ENCODE results near the gene SLC39A11.
A peak's percentile ranks its signal among the peaks of the same experiment; 100 is the strongest.

Gene SLC39A11

GRCh38 chr17:72635034-72635635 is 457.4 kb downstream of the SLC39A11 start:
- no peak for DNase-seq

GRCh38 chr17:72634621-72635020 is 457.9 kb downstream of the SLC39A11 start:
- no peak for DNase-seq

DNA sequence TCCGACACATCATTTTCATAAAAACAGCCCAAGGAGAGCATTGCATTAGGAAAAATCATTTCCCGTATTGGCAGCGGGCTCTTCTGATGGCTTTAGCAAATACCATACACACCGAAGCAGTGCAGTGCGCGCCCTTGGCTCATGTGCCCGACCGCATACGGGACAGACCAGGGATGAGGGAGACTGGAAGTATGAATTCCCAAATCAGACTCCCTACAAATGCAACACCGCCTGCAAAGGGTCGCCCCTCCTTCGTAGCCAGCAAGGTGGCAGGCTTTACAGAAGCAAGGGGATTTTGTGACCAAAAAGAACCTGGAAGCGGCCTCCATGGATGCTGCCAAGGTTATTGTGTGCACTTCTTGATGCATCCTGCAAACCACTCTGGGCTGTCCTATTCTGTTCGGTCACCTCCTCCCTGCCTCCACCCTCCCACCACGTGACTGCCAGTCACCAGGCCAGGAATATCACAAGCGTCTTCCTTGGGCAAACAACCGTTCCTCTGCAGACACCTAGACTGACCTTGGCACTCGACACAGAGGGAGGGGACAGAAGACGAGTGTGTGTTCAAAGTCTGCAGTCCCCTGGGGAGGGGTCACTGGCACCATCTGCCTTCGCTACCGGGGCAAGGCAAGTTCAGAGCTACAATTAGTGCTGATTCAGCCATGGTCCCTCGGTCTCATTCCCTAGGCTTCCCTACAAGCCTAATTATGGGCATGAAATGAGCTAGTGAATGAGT is 460.4 kb downstream of the SLC39A11 start:
- no peak for DNase-seq

DNA sequence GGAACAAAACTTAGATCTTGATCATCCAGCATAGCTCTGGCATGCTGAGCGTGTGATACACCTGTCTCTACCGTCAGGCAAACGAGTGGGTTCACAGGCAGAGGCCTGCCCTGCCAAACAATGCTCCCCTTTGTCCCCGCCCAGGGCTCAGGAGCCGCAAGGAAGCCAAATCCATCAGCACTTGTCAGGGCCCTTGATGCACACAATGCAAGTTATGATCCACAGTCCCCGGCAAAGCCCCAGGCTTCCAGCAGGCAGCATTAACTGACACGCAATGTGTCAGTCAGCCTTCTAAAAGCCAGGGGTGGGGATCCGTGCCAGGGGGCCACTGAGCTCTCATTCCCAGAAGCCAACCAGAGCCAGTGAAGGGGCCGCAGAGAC is 460.9 kb downstream of the SLC39A11 start:
- no peak for DNase-seq

- DNase-seq, result no peak
Observed at GRCh38 chr17:72624652-72625051, 467.8 kb downstream of the SLC39A11 start.

DNA sequence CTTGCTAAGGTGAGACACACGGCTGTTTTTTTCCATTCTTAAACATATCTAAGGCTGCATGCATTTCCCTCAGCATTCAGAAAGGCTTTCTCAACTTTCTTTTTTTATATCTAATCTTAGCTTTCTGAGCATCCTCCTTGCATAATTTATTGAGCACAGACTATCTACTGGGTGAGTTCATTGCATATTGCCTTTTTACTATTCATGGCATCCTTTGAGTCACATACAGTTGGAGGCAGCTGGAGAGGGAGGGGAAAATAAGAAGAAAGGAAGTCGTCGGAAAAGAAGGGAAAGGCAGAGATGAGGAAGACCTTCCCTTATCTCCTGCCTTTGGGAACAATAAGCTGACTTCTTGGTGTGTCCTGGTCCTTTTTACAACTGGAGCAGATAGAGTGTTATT is 468.3 kb downstream of the SLC39A11 start:
- DNase-seq, result no peak

GRCh38 chr17:72622661-72623433 is 469.6 kb downstream of the SLC39A11 start:
- peak; percentile 49 for DNase-seq

DNA sequence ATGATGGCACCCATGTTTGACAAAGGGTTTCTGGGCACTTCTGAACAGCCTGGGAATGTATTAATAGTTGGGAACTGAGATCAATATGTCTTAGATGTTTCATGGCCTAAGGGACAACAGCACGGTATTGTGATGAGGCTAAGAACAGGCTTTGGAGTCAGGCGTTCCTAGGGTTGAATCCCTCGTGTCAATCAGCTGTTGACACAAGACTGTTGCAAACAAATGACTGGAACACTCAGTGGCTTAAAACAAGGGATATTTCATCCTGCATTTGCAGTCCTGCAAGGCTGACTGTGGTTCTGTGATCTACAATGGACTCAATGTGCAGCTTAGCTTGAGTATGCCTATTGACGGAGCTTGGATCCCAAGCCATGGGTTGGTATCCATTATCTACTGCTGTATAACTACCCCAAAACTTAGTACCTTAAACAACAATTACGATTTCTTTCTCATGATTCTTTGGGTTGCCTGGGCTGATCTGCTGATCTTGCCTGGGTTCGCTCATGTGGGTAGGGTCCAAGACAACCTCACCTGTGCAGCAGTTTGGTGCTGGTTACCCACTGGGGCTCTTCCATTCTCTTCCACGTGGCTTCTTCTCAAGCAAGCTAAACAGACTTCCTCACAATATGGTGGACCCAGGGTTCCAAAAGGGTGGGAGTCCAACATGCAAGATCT is 472.4 kb downstream of the SLC39A11 start:
- no peak for DNase-seq

GRCh38 chr17:72618001-72618509 is 474.4 kb downstream of the SLC39A11 start:
- DNase-seq, result peak; percentile 16

- no peak for DNase-seq
Observed at GRCh38 chr17:72617557-72617956, 474.9 kb downstream of the SLC39A11 start.

DNA sequence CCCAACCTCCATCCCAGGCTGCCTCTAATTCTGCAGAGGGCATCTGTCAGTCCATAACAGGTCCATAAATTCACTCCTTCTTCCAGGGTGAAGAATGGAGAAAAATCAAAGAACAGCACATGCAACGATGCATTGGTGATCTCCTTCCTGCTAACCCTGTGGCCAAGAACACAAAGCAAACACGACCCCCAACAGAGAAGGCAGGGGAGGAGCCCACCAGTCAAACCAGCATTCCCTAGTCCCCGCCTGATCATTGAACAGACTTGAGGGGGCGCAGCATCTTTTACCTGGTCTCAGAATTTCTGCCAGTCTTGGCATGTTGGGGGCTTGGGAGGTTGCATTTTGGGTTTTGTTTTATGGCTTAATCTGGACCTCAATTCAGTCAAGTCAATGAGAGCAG is 476.0 kb downstream of the SLC39A11 start:
- no peak for DNase-seq

- DNase-seq, result no peak
Observed at GRCh38 chr17:72615627-72615991, 476.9 kb downstream of the SLC39A11 start.

- DNase-seq, result peak; percentile 69
Observed at GRCh38 chr17:72614871-72615626, 477.4 kb downstream of the SLC39A11 start.

- peak; percentile 58 for DNase-seq
Observed at GRCh38 chr17:72614476-72614870, 478.0 kb downstream of the SLC39A11 start.

- DNase-seq, result peak; percentile 65
Observed at GRCh38 chr17:72613806-72614292, 478.6 kb downstream of the SLC39A11 start.

DNA sequence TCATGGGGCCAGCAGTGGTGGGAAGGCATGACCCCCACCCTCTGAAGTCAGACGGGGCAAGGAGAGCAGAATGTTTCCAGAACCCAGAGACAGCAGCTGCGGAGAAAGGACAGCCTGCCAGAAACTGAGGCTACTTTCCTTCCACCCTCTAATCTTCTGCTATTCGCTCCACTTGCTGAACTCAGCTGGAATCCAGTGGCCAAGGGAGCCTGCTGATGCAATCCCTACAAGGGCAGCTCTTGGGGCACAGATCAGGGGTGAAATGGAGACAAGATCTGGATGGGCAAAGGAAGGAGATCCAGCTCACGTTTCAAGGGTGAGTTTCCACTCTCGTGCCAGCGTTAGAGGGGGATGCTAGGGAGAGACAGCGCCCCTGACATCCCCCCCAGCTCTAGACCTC is 479.1 kb downstream of the SLC39A11 start:
- peak; percentile 23 for DNase-seq

- DNase-seq, result no peak
Observed at GRCh38 chr17:72611172-72611571, 481.3 kb downstream of the SLC39A11 start.

DNA sequence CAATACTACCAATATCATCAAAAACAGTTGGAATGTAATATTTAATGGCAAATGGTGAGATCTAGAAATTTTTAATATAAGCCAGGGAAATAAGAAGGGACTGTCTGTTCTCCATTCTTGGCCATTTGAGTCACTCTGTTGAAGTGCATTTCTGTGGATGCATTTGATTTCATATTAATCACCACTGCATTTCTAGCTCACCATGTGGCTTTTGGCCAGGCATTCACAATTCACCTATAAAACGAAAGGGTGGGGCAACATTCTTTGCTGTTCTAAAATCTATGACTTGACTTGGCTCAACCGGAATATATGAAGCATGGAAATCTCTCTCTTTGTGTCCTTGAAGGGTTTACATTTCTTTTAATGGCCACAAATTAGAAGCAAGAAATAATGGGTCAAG is 483.0 kb downstream of the SLC39A11 start:
- DNase-seq, result peak; percentile 79

GRCh38 chr17:72608436-72608835 is 484.1 kb downstream of the SLC39A11 start:
- no peak for DNase-seq

- no peak for DNase-seq
Observed at GRCh38 chr17:72606656-72607055, 485.8 kb downstream of the SLC39A11 start.

DNA sequence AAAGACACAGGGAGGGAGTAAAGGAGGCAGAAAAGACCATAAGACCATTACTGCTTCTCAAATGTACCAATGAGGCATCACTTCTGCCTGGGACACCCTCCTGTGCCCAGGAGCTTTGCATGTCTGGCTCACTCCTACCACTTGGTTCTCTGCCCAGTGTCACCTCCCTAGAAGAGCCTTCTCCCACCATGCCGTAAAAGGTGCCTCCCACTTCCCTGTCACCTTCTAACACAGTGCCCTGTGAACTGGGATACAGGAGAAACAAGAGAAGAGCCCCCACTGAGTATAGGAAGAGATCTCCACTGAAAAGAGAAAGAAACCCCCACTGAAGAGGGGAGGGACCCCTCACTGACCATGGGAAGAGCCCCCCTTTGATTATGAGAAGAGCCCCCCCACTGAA is 486.9 kb downstream of the SLC39A11 start:
- DNase-seq, result no peak

DNA sequence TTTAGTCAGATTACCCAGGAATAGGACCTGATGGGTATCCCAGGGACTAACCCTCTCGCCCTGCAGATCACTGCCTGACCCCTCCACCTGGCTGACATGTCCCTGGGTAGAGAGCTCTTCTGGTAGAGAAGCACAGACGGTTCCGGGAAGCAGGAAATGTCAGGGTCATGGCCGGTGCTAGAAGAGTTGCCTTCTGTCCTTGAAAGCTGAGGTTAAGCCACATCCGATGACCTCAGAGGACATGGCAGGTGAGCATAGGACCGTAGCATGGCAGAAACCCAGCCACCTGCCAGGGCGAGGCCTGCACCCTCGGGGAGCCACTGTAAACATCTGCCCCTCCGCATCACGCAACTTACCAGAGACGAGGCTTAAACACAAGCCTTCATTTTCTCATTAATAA is 488.0 kb downstream of the SLC39A11 start:
- DNase-seq, result no peak
